Peyer's patch (tissue), 4 donors: ENCODE results near the gene JAGN1.

Experiments
- CTCF ChIP-seq, 6 experiments: fragments of 450-650 bp in 4 of 6; fragments of 200-600 bp in 2 of 6; sonication (generic) in 1 of 6; IDR thresholded peaks; one replicate each; pipeline ENCODE4 v1.5.1; 2017 to 2019; ENCODE audit warnings: antibody characterized with exemption in 6 of 6, mild to moderate bottlenecking in 3 of 6, moderate library complexity in 1 of 6
- POLR2A ChIP-seq, 2 donors: fragments of 450-650 bp; IDR thresholded peaks; one replicate each; pipeline ENCODE4 v1.5.1; 2017; ENCODE audit warnings: antibody characterized with exemption in 2 of 2, mild to moderate bottlenecking in 2 of 2, moderate library complexity in 2 of 2

GRCh38 chr3:9912294-9912935, 22.0 kb downstream of the JAGN1 start:
- TF ChIP-seq CTCF (IDR thresholded peaks at IDR 0.05): no peak
- TF ChIP-seq POLR2A (IDR thresholded peaks at IDR 0.05): no peak
